DOHH2 (cell line): Measurements from ENCODE around the gene ATP8A2.

Experiments used
- EZH2phosphoT487 ChIP-seq: fragments of 200-600 bp; sonication (generic); IDR thresholded peaks from 2 replicates; pipeline ENCODE4 v1.6.1; 2017; ENCODE audit warnings: borderline replicate concordance, mild to moderate bottlenecking, antibody characterized with exemption, low read length, moderate library complexity, mixed read lengths
- TF ChIP-seq, protein P1 (sequence below): fragments of 200-600 bp; sonication (generic); IDR thresholded peaks from one replicate; pipeline ENCODE4 v1.5.1; 2014; ENCODE audit warnings: antibody characterized with exemption, mild to moderate bottlenecking, low read depth, low read length; ENCODE audit not compliant: poor library complexity, severe bottlenecking

- TF ChIP-seq, protein P1, sequence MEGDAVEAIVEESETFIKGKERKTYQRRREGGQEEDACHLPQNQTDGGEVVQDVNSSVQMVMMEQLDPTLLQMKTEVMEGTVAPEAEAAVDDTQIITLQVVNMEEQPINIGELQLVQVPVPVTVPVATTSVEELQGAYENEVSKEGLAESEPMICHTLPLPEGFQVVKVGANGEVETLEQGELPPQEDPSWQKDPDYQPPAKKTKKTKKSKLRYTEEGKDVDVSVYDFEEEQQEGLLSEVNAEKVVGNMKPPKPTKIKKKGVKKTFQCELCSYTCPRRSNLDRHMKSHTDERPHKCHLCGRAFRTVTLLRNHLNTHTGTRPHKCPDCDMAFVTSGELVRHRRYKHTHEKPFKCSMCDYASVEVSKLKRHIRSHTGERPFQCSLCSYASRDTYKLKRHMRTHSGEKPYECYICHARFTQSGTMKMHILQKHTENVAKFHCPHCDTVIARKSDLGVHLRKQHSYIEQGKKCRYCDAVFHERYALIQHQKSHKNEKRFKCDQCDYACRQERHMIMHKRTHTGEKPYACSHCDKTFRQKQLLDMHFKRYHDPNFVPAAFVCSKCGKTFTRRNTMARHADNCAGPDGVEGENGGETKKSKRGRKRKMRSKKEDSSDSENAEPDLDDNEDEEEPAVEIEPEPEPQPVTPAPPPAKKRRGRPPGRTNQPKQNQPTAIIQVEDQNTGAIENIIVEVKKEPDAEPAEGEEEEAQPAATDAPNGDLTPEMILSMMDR: no peak
- TF ChIP-seq EZH2phosphoT487: no peak
Measured at GRCh38 chr13:25578526-25578925, 206.8 kb downstream of the ATP8A2 start.
